HG02763 (cell line): ENCODE data around the gene NCOA5.

Experiments used
- ATAC-seq: cut with Tn5 transposase; IDR thresholded peaks from one replicate; pipeline ENCODE4 v1.9.1; 2021; ENCODE audit warnings: mild to moderate bottlenecking, moderate library complexity; ENCODE audit not compliant: unreplicated experiment

The NCOA5 gene

GRCh38 chr20:46046588-46047310, 43.0 kb downstream of the NCOA5 start:
- no peak for ATAC-seq

GRCh38 chr20:46044896-46045295, 44.9 kb downstream of the NCOA5 start:
- no peak for ATAC-seq

- no peak for ATAC-seq
Observed at GRCh38 chr20:46043556-46043955, 46.2 kb downstream of the NCOA5 start.

GRCh38 chr20:46040902-46041535, 48.7 kb downstream of the NCOA5 start:
- ATAC-seq, result no peak

GRCh38 chr20:46037036-46037435, 52.7 kb downstream of the NCOA5 start:
- ATAC-seq, result no peak

- no peak for ATAC-seq
Observed at GRCh38 chr20:46036370-46036769, 53.4 kb downstream of the NCOA5 start.

GRCh38 chr20:46035713-46036112, 54.0 kb downstream of the NCOA5 start:
- ATAC-seq, result no peak

- no peak for ATAC-seq
Observed at GRCh38 chr20:46035253-46035652, 54.5 kb downstream of the NCOA5 start.

- no peak for ATAC-seq
Observed at GRCh38 chr20:46034039-46034438, 55.7 kb downstream of the NCOA5 start.

GRCh38 chr20:46031701-46032254, 58.0 kb downstream of the NCOA5 start:
- ATAC-seq, result no peak

- ATAC-seq, result no peak
Observed at GRCh38 chr20:46031014-46031569, 58.7 kb downstream of the NCOA5 start.

- no peak for ATAC-seq
Observed at GRCh38 chr20:46030284-46031013, 59.3 kb downstream of the NCOA5 start.

GRCh38 chr20:46028772-46029371, 60.9 kb downstream of the NCOA5 start, which contains the start of gene SLC12A5:
SLC12A5 (plus strand) TSS chr20:46029215; CDS start chr20:46029345, 130 bp downstream.
- ATAC-seq, result no peak

GRCh38 chr20:46028110-46028509, 61.7 kb downstream of the NCOA5 start:
- ATAC-seq, result no peak

- no peak for ATAC-seq
Observed at GRCh38 chr20:46027245-46027853, 62.4 kb downstream of the NCOA5 start.

GRCh38 chr20:46025376-46025783, 64.4 kb downstream of the NCOA5 start:
- no peak for ATAC-seq

- no peak for ATAC-seq
Observed at GRCh38 chr20:46023999-46024398, 65.8 kb downstream of the NCOA5 start.

GRCh38 chr20:46023148-46023484, 66.6 kb downstream of the NCOA5 start:
- ATAC-seq, result no peak

GRCh38 chr20:46022411-46023147, 67.2 kb downstream of the NCOA5 start:
- ATAC-seq, result no peak
